Stimulated activated CD4-positive, alpha-beta T cell treated with anti-CD3 and anti-CD28 coated beads, Interleukin-4, amount 100 ng/mL, for 48 hours (primary cell): ENCODE results near the gene ALOX15.
"Not testable (repeated sequence)": the region's sequence is repeated elsewhere in the genome, so short reads cannot be mapped to it uniquely, and the experiment has no call there.

Experiments used
- DNase-seq, 2 donors: peaks; one replicate each; pipeline ENCODE4 v3.0.0-alpha.2; 2020; ENCODE audit warnings: low read depth in 2 of 2

The ALOX15 gene

GRCh38 chr17:4641297-4642195, at the start of gene ALOX15:
TSS of gene ALOX15 (minus strand) at chr17:4641678. CDS start at chr17:4641651, 27 bp downstream.
- no peak for DNase-seq

DNA sequence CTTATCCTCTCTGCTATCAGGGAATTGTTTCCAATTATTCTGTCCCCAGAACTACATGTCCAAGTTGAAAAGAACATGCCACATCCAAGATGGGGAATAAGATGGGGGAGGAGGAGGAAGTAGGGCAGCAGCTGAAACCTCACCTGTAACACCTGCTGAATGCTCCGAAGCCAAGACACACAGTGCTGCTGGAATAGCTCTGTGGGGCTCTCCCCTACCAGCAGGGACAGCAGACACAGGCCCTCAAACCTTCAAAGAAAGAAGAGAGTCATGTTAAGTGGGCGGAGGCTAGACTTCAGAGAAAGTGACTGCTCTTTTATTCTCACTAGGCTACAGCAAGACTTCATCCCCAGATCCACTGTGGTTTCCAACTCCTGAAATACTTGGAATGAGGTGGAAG, 49.3 kb upstream of the ALOX15 start:
- no peak for DNase-seq

GRCh38 chr17:4689872-4690271, 48.4 kb upstream of the ALOX15 start:
- DNase-seq: not testable (repeated sequence)

GRCh38 chr17:4683739-4684138, 42.3 kb upstream of the ALOX15 start:
- not testable (repeated sequence) for DNase-seq

DNA sequence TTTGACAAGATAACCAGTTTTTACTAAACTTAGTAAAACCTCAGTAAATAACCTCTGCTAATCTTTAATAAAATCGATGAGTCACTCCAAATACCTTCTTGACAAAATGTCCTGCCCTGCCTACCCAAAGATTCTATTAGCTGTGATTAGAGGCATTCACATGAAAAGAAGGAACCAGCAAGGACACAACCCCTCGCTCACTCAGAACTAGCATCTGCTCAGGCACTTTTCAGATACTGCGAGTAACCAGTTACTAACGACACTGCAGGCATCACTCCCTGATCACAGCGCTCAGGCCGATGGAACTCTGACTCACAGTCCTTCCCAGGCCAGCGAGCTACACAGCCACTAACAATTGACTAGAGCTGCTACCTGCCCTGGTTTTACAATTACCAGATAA, 38.2 kb upstream of the ALOX15 start:
- DNase-seq: no peak

DNA sequence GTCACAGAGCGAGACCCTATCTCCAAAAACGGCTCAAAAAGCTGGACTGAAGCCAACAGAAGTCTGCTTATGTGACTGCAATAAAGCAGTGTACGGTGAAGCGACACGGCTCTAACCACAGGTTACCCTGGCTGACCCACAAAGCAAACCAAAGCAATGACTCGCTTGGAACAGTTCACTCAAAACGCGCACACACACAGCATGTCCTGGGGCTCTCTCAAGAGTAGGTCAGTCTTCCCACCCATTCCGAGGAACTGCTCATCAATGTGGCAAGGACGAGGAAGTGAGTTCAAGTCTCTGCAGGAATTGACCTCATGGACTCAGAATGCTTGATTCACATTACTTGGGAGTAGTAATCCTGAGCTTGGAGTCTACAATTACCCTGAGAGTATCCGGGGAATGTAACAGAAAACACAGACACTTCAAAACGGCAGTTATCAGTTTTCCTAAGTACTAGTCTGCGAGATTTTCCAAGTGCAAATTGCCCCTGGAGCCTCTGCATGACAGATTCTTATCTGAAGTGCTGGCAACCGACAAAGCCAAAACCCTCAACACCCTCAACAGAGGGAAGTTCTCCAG, 37.1 kb upstream of the ALOX15 start:
- DNase-seq: peak; percentile 19 to 34

DNA sequence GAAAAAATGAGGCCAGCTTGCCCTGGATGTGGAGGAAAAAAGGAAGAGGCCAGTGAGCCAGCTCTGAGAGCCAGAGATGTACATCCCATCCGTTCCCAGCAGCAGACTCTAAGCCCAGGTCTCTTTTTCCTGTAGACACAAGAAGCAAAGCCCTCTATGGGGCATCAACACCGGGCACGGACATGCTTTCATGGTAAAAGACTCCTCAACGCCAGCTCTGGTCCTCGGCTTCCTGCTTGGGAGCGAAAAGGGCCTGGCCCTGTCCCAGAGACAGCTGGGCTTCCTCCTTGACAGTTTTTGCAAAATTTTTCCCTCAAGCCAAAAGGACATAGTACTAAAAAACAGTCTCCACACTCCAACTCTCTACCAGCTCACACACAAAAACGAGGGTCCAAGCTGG, 35.3 kb upstream of the ALOX15 start:
- DNase-seq: no peak

DNA sequence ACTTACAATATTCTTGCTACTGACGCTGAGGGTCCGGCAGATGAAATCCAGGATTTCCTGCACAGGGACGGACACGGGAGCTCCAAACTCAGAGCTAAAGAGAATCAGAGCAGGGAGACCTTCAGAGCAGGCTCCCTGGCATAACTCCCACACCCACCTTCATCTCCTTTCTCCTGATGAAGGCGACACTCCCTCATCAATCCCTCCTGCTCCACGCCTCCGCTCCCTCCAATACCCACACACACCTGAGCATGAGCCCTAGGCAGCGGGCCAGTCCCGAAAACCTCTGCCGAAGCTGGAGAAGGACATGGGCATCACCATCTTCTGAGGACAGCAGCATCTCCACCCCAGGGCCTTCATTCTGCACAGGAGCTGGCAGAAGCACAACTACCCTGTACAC, 34.3 kb upstream of the ALOX15 start:
- DNase-seq: no peak

DNA sequence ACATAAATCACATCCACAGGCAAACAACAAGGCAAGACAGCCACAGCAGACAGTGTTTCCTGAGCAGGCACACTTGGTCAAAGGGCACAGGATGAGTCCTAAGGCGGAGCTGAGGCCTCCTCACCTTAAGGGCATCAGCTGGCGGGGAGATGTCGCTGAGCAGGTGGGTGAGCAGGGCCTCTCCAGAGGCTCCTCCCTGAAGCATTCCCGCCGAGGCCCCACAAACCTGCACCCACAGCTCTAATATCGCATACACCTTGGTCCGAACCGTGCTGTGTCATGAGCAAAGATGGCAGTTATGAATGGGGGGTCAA, 33.2 kb upstream of the ALOX15 start:
- DNase-seq: no peak

DNA sequence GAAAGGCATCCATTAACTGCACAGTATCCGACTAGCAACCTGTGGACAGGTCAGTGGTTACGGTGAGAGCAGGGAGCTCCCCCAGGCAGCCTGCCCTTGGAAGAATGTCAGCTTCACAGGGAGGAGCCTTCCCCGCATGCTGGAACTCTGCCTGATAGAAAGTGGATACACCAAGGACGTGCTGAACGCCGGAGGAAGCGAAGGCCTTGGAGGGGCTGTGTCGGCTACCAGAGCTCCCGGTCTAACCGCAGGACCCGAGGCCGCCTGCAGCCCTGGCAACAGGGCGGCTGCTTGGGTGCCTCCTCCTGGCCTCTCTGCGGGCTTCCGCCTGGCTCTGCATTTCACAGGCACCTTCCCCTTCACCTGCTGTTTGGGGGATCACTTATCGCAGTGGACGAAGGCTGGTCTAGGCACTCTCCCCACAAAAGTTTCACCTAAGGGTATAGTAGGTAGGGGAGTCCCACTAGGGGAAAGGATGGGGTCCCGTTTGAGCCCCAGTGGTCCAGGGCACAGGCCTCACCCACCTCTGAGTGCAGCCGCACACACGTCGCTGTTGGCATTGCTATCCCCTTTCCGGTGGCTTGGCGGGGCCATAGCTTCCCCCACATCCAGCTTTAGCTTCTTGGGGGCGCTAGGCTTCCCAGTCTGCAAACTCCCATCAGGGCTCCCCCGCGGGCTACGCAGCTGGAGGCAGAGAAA, 32.7 kb upstream of the ALOX15 start:
- no peak for DNase-seq

DNA sequence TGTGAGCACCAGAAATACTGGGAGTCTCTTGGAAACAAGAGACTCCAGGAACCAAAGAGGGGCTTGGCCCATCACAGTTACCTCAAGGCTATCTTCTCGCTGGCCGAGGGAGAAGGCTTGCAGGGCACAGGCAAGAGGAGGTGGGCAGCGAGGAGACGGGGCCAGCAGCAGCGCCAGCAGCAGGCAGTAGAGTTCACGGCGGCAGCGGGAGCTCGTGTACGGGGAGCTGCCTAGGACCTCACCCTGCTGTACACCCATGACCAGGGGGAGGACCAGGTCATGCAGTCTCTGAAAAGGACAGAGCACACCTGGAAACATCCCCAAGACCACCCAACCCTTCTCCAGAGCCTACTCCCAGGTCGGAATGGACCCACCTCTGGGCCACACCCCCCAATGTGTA, 31.7 kb upstream of the ALOX15 start:
- DNase-seq: no peak

- no peak for DNase-seq
These were observed 31.3 kb upstream of the ALOX15 start for GRCh38 chr17:4672751-4673150.

- no peak for DNase-seq
These were observed 30.7 kb upstream of the ALOX15 start for GRCh38 chr17:4672055-4672630.

DNA sequence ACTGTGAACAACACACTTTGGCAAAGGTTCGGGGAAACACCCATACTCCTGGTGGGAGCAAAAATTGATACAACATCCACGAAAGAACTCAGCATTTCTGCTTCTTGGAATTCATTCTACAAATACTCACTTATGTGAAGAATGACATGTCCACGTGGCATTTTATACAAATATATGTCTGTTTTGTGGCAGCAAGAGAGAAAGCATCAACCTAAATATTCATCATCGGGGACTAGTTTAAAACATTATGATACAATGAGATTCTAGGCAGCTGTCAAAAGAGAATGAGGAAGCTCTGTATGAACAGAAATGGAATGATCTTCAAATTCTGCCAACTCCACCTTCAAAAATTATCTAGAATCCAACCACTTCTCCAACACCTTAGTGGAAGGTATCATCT, 25.7 kb upstream of the ALOX15 start:
- no peak for DNase-seq

GRCh38 chr17:4666296-4666695, 24.8 kb upstream of the ALOX15 start:
- no peak for DNase-seq

GRCh38 chr17:4665027-4665426, 23.5 kb upstream of the ALOX15 start:
- DNase-seq: no peak

DNA sequence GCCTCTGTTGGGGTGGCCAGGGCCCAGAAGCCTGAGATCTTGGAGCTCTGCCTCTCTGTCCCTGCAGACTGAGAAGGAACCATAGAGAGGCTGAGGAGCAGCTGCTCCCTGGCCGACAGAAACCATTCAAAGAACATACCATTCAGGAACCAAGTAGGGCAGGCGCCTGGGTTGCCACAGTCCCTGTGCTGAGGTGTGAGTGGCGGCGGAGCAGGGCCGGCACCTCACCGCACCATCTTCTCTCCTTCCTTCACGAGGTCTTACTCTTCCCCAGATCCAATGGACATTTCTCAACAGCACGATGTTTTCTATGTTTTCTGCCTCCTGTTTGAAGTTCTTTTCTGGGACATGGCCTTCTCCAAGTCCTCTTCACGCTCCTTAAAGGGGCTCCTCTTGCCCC, 22.8 kb upstream of the ALOX15 start:
- DNase-seq: no peak

DNA sequence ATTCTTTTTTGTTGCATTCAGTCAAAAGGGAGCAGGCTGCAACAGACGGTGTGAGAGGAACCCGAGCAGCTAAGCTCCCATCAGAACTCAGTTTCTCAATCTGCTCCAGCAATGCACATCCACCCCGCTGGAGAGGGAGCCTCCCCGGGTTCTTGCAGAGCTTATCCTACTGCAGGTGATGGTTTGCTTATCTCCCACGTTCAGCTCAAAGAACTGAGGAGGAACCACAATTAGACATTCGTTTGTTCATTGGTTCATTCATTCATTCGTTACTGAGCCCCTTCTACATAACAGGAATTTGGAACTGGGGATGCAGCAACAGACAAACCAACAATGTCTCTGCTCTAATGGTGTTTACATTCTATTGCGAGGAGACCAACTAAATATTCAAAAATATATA, 22.2 kb upstream of the ALOX15 start:
- DNase-seq: no peak

GRCh38 chr17:4658478-4659305, 17.2 kb upstream of the ALOX15 start:
- peak; percentile 59 to 63 for DNase-seq

DNA sequence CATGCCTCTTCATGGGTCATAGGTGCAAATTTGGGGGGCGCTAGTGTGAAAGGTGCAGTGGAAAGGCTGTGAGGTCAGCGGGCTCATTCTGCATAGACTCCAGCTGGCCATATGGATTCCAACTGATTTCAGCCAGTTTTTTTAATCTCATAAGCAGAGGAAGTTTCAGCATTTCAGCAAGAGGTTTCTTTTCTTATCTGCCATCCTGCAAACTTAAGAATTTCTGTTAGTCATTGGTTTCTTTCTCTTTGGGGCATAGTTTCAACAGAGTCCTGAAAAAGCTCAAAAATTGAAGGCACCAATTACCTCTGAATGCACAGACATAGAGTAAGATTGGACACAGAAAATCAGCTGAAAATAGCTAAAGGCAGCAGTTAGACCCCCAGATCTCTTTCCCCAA, 16.2 kb upstream of the ALOX15 start:
- no peak for DNase-seq

DNA sequence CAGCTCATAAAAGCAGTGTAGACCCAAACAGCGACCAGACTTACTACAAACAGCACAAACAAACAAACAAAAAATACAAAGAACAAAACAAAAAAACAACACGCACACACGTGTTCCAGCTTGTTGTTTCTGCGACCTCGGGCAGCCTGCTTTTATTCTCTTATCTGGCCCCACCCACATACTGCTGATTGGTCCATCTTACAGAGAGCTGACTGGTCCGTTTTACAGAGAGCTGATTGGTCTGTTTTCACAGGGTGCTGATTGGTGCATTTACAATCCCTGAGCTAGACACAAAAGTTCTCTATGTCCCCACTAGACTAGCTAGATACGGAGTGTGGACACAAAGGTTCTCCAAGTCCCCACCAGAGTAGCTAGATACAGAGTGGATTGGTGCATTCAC, 14.5 kb upstream of the ALOX15 start:
- not testable (repeated sequence) for DNase-seq

- DNase-seq: no peak
These were observed 11.5 kb upstream of the ALOX15 start for GRCh38 chr17:4652997-4653396.
